Aorta (tissue), 5 donors: ENCODE measurements around the gene RAB22A. TPM values are rescaled to one million over a fixed set of nuclear protein-coding genes. Genes with fewer than 3 reads are reported as not detected.

Experiments
- ATAC-seq: fragments of 200-7000 bp; cut with Tn5 transposase; one replicate; pipeline ENCODE4 v1.9.1; 2022; ENCODE audit warnings: moderate library complexity; ENCODE audit not compliant: low FRiP score
- DNase-seq, 2 donors: peaks; one replicate each; pipeline ENCODE4 v3.0.0-alpha.2; 2020
- H3K27ac ChIP-seq, 2 donors: one replicate each; pipeline ENCODE4 v1.5.1; 2013; ENCODE audit warnings: low read length in 2 of 2, mild to moderate bottlenecking in 2 of 2, moderate library complexity in 2 of 2, control low read depth in 1 of 2, inconsistent platforms in 1 of 2, low read depth in 1 of 2
- H3K27me3 ChIP-seq, 2 donors: one replicate each; pipeline ENCODE4 v1.6.1; 2013; ENCODE audit warnings: control low read depth in 1 of 2, low read length in 1 of 2, mild to moderate bottlenecking in 1 of 2, moderate library complexity in 1 of 2; ENCODE audit not compliant: insufficient read depth in 2 of 2, control insufficient read depth in 1 of 2
- H3K36me3 ChIP-seq, 2 donors: one replicate each; pipeline ENCODE4 v1.6.1; 2013; ENCODE audit warnings: control low read depth in 1 of 2, low read length in 1 of 2, mild to moderate bottlenecking in 1 of 2; ENCODE audit not compliant: insufficient read depth in 2 of 2, control insufficient read depth in 1 of 2
- H3K4me1 ChIP-seq, 2 donors: one replicate each; pipeline ENCODE4 v1.6.1; 2013; ENCODE audit warnings: low read length in 2 of 2, control low read depth in 1 of 2, mild to moderate bottlenecking in 1 of 2, moderate library complexity in 1 of 2; ENCODE audit not compliant: insufficient read depth in 2 of 2, control insufficient read depth in 1 of 2
- H3K4me3 ChIP-seq, 2 donors: one replicate each; pipeline ENCODE4 v1.5.1; 2013; ENCODE audit warnings: low read length in 2 of 2, control low read depth in 1 of 2, mild to moderate bottlenecking in 1 of 2
- H3K9me3 ChIP-seq: one replicate; pipeline ENCODE4 v1.6.1; 2013; ENCODE audit warnings: mild to moderate bottlenecking, low read length; ENCODE audit not compliant: control insufficient read depth
- WGBS, 2 donors: extraction: QIAGEN DNeasy Blood & Tissue Kit; methylation state at CpG; one replicate each; pipeline ENCODE4 v1.1.7; 2013; 5-methylcytosine and 5-hydroxymethylcytosine counted together
- intact Hi-C, 2 donors: fragments of 100-400 bp; cut with DNase I; formaldehyde crosslinking; loops; one replicate each; pipeline versions ENCODE4 v1.14.2 to v1.15.0; 2022
- polyA plus RNA-seq, 2 donors: library from polyadenylated mRNA; stranded (reverse); fragments of 200-250 nt; gene quantifications; one replicate each; pipeline ENCODE4 v1.2.3, GENCODE V29; 2013
- total RNA-seq, 2 donors: library from RNA; stranded (reverse); fragmentation: NEBNext Ultra II Directional; extraction: Animal tissue kit (Norgen Biotek cat#: 25700); gene quantifications; one replicate each; pipeline ENCODE4 v1.2.1, GENCODE V29; 2021
- donor health status: healthy with polysubstance abuse.
- donor health status: Bipolar disorder and iron deficiency.
- donor health status: DM: no; HTN: no; CAD: no.
- donor health status: DM: no; HTN: no; CAD: no.
- donor health status: DM: yes; HTN: yes; CAD: no.

RAB22A gene
- total and polyA plus RNA-seq, 4 donors: 7.3 to 26.8 (median 17.4) TPM

DNA sequence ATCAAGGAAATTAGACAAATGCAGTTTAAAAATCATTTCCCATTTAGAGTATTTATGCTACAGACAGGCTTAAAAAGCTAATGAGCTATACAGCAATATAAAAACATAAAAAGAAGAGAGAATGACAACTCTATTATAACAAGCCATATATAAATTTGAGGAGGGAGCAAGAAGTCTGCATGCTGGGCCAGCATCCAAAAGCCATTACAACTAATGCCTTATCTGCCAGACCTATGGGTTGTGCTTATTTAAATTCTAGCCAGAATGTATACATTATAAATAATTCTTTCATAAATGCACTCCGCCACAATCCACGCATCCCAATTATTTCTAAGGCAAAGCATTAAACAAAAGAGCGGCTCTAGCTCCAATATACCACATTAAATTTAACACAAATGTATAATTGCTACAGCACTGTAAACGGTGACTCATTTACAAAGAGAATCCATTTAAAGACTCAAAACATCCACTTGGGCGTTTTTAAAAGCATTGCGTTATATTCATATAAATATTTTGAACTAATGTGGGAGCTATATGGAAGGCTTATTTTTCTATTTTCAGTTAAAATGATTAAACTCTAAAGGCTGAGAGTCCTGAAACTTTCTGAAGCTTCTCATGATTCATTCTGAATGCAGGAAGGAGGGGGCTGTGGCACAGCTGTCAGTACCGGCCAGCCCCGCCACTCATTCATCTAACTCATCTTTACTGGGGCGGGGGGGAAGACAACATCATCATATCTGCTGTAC, 37.7 kb upstream of the RAB22A start:
- Histone ChIP-seq H3K4me1 (no peaks in the 10 kb centered on the region), H3K9me3 (no peaks in the 10 kb centered on the region), H3K36me3 (peaks cover 0 to 6% of the 10 kb centered on the region in 2 donors), H3K27me3 (no peaks in the 10 kb centered on the region), H3K4me3 (no peak overlapping the region), H3K27ac (no peak overlapping the region)
- intact Hi-C loops: no loop called here
- no peak for ATAC-seq
- no peak for DNase-seq
- WGBS, 2 donors: 88 to 90% methylated on average over 9 of the region's 9 CpGs

DNA sequence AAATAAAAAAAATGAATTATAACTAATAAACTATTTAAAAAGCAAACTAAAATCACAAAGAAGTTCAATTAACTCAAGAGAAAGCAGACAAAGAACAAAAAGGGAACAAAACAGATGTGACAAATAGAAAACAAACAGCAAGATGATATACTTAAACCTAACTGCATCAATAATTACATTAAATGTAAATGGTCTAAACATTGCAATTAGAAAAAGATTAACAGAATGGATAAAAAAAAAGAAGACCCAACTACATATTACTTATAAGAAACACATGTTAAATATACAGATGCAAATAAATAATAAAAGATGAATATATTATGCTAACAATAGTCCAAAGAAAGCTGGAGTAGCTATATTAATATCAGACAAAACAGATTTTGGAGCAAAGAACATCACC, 35.1 kb upstream of the RAB22A start:
- ATAC-seq: no peak
- Histone ChIP-seq H3K27me3 (no peaks in the 10 kb centered on the region), H3K36me3 (peaks cover 0 to 2% of the 10 kb centered on the region in 2 donors), H3K27ac (no peak overlapping the region), H3K4me1 (no peaks in the 10 kb centered on the region), H3K4me3 (no peak overlapping the region), H3K9me3 (no peaks in the 10 kb centered on the region)
- no peak for DNase-seq
- intact Hi-C loops: no loop called here

DNA sequence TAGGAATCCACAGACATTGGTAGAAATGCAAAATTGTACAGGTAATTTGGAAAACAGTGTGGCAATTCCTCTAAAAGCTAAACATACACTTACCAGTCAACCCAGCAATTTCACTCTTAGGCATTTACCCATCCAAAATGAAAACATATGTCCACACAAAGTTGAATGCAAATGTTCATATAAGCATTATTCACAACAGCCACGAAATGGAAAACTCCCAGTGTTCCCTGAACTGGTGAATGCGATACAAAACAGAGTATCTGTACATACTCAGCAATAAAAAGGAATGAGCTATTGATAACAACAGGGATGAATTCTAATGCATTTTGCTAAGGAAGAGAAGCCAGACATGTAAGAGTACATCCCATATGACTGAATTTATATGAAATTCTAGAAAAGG, 32.4 kb upstream of the RAB22A start:
- Histone ChIP-seq H3K36me3 (peaks cover 0 to 2% of the 10 kb centered on the region in 2 donors), H3K27me3 (no peaks in the 10 kb centered on the region), H3K9me3 (no peaks in the 10 kb centered on the region), H3K4me1 (no peaks in the 10 kb centered on the region), H3K27ac (no peak overlapping the region), H3K4me3 (no peak overlapping the region)
- DNase-seq: no peak
- no peak for ATAC-seq
- 89 to 98% methylated on average over 2 of the region's 2 CpGs for WGBS, 2 donors
- intact Hi-C loops: no loop called here

DNA sequence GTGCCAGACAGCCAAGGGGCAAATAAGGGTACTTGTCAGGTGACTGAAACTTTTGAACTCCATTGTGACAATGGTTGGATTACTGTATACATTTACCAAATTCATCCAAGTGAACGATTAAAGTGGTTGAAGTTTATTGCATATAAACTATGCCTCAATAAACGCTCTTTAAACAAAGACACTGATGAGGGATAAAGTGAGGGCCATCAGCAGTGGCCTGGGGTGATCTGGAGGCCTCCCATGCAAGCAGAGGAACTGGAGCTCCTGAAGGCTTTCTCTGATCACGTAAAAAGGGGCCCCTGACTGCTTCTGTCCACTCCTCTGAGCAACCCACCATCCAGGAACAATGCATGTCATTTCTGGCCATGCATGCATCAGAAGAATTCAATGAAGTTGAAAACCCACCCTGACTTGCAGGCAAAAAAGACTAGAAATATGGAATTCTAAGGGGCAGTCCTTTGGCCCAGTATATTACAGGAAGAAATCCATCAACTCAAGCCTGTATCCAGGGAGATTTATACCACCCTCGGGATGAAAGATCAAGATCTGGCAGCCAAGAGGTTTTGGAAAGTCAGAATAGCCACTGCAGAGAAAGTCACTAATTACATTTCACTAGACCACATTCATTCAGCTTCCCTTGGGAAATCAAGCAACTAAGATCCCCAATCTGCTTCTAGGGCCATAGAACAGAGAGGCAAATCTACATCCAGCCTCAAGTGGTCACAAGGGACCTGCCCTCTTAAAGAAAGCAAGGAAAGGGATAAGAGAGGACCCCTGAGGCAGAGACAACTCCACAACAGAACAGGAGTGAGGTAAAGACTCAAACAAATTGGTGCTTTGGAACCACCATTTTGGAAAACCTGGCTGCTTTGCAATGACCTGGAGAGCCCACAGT, 31.7 kb upstream of the RAB22A start:
- H3K36me3 ChIP-seq: peaks cover 0 to 2% of the 10 kb centered on the region in 2 donors
- H3K27me3 ChIP-seq: no peaks in the 10 kb centered on the region
- no peak for DNase-seq
- WGBS, 2 donors: 61 to 67% methylated on average over 4 of the region's 4 CpGs
- no peak overlapping the region for H3K4me3 ChIP-seq
- H3K9me3 ChIP-seq: no peaks in the 10 kb centered on the region
- ATAC-seq: no peak
- intact Hi-C loops: no loop called here
- H3K27ac ChIP-seq: no peak overlapping the region
- no peaks in the 10 kb centered on the region for H3K4me1 ChIP-seq

DNA sequence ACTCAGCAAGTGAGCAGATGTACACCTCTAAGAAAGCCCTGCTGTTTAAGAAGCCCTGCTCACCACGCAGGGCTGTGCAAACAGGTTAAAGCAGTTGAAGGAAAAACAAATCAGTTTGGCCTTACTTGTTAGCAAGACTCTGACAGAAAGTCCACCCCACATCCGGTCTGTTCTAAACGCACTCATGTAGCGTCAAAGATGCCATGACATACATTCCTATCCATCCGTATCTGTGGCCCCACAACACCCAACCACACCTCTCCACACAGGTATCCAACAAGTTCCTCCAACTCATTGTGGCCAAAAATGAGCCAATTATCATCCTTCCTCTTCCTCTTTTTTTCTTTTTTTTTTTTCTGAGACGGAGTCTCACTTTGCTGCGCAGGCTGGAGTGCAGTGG, 22.8 kb upstream of the RAB22A start:
- no peak for DNase-seq
- WGBS, 2 donors: 76 to 86% methylated on average over 7 of the region's 7 CpGs
- intact Hi-C loops: no loop called here

DNA sequence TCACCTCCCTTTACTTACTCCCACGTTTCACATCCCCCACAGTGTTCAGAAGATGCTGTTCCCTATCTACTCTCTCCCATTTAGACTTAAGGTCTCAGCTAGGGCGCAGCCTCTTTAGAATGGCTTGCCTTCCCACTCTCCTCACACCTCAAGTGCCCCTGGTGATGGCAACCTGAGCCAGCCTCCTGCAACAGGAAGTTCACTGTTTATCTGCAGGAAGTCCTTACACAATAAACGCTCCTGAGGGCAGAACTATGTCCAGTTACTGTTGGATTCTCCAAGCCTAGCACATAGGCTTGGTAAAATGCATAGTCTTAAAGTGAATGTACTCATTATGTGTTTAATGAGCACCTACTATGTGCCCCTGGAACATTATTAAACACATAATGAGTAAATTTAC, 21.9 kb upstream of the RAB22A start:
- H3K4me3 ChIP-seq: no peak overlapping the region
- H3K36me3 ChIP-seq: no peaks in the 10 kb centered on the region
- H3K27me3 ChIP-seq: no peaks in the 10 kb centered on the region
- intact Hi-C loops: no loop called here
- DNase-seq (no peak), ATAC-seq (no peak)
- H3K27ac ChIP-seq: no peak overlapping the region
- 61 to 85% methylated on average over 3 of the region's 3 CpGs for whole genome bisulfite sequencing, 2 donors
- H3K4me1 ChIP-seq: no peaks in the 10 kb centered on the region
- H3K9me3 ChIP-seq: no peaks in the 10 kb centered on the region

More for the DNA sequence above, 22.8 kb upstream of the RAB22A start:
- no peaks in the 10 kb centered on the region for H3K27me3 ChIP-seq
- H3K36me3 ChIP-seq: no peaks in the 10 kb centered on the region
- H3K9me3 ChIP-seq: no peaks in the 10 kb centered on the region
- ATAC-seq: no peak
- no peak overlapping the region for H3K4me3 ChIP-seq
- no peaks in the 10 kb centered on the region for H3K4me1 ChIP-seq
- H3K27ac ChIP-seq: no peak overlapping the region

DNA sequence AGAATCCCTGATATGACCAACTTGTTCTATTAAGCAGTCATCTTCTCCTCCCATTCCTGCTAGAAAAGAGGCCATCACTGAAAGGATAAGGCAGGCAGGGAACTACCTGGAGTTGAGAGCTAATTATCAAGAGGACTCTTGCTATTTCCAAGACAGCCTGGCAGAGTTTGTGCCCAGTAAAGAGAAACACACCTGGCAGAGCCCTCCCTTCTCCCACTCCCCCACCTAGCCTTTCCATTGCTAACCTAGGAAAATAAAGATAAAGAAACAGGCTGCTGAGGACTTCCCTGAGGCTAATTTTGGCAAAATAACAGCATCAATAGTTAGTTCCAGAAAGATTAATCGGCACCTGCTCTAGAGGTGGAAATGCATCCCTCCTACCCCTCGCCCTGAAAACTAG, 20.4 kb upstream of the RAB22A start:
- Histone ChIP-seq H3K9me3 (no peaks in the 10 kb centered on the region), H3K4me1 (no peaks in the 10 kb centered on the region), H3K27ac (no peak overlapping the region), H3K36me3 (no peaks in the 10 kb centered on the region), H3K4me3 (no peak overlapping the region), H3K27me3 (no peaks in the 10 kb centered on the region)
- 95 to 98% methylated on average over 2 of the region's 2 CpGs for WGBS, 2 donors
- ATAC-seq (no peak), DNase-seq (no peak)
- intact Hi-C loops: no loop called here

DNA sequence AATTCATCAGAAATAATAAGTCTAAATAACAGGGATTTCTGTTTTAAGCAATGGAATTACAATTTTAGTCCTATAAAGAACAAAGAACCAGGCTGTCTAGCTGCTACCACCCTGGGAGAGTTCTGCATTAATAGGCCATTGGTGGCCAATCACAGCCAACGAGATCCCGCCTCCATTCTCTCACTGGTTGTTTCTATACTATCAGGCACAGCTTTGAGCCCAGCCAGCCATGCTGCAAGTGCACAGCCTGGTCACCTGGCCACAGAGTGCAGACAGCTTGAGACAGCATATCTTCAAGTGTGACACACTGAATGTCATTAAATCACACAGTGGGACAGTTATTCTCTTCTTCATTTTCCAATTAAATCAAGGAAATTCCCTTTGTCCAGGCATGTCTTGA, 16.1 kb upstream of the RAB22A start:
- no peaks in the 10 kb centered on the region for H3K27me3 ChIP-seq
- DNase-seq (no peak), ATAC-seq (no peak)
- no peaks in the 10 kb centered on the region for H3K36me3 ChIP-seq
- no peaks in the 10 kb centered on the region for H3K9me3 ChIP-seq
- 96% methylated on average over 2 of the region's 2 CpGs for WGBS, 2 donors
- H3K4me1 ChIP-seq: no peaks in the 10 kb centered on the region
- no peak overlapping the region for H3K4me3 ChIP-seq
- intact Hi-C loops: no loop called here
- no peak overlapping the region for H3K27ac ChIP-seq
